ENCODE results near the gene AFF1. TPM values are rescaled to one million over a fixed set of nuclear protein-coding genes. Genes with fewer than 3 reads are reported as not detected.

The AFF1 gene
- total and polyA plus RNA-seq, 2 experiments from 2014 or later, result 9.4 to 13.8 TPM

DNA sequence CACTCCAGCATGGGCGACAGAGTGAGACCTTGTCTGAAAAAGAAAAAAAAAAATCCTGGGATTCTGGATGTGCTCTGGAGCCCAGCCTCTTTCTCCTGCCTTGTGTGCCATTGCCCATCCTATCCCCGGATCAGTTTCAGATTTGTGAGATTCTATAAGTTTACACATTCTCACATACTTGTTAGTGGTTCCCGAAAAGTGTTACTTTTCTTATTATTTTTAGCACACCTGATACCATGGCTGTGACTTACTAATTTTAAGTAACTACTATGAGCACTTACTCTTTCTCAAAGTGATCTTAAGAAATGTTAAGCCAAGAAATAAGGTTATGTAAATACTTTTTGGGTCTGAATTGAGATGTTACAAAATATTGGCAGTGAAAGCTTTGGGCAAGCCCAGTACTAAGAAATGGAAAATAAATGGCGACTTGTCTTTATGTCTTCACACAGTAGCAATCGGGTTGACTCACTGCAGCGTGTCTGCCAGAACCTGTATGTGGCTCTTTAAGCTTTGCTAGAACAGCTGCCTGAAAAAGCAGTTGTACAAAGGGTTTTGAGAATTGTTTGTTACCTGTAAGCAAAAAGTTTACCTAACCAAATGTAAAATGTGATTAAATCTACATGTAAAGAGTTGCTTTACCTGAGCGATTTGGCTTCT lies 166.9 kb downstream of the AFF1 start:
- WGBS, 2 experiments (ENCODE audit: low coverage in 1 of 2, low lambda C conversion rate in 2 of 2, missing lambda C conversion rate in 2 of 2), result 84 to 85% methylated on average over 7 of the region's 7 CpGs
- H3K4me1 ChIP-seq (ENCODE audit: insufficient read depth), result peaks cover 17% of the 10 kb centered on the region
- no peaks in the 10 kb centered on the region for H3K9me2 ChIP-seq (ENCODE audit: insufficient read depth)
- no peaks in the 10 kb centered on the region for H4K20me1 ChIP-seq (ENCODE audit: insufficient read depth)
- no peak for TF ChIP-seq EZH2phosphoT487 (IDR thresholded peaks at IDR 0.05; ENCODE audit: insufficient read depth, low read depth)
- no peak for DNase-seq
- H3K27ac ChIP-seq, result no peak overlapping the region
- H3K36me3 ChIP-seq (ENCODE audit: low read depth), result peaks cover 4% of the 10 kb centered on the region; the same call in 1 of the 2 replicates
- no peak overlapping the region for H2AFZ ChIP-seq
- peaks cover 3% of the 10 kb centered on the region; the same call in 1 of the 2 replicates for H3K79me2 ChIP-seq (ENCODE audit: insufficient read depth)
- H3K4me2 ChIP-seq (ENCODE audit: unreplicated experiment), result no peak overlapping the region
- H3K9ac ChIP-seq, result no peak overlapping the region
- no peaks in the 10 kb centered on the region for H3K9me3 ChIP-seq (ENCODE audit: low read depth)
- peaks cover 17% of the 10 kb centered on the region for H3F3A ChIP-seq (ENCODE audit: insufficient read depth)
- H3K27me3 ChIP-seq (replicated peaks; ENCODE audit: insufficient read depth), result no peaks in the 10 kb centered on the region
- in situ Hi-C loops (cut with MboI), result no loop called here
- no peak overlapping the region for H3K4me3 ChIP-seq

DNA sequence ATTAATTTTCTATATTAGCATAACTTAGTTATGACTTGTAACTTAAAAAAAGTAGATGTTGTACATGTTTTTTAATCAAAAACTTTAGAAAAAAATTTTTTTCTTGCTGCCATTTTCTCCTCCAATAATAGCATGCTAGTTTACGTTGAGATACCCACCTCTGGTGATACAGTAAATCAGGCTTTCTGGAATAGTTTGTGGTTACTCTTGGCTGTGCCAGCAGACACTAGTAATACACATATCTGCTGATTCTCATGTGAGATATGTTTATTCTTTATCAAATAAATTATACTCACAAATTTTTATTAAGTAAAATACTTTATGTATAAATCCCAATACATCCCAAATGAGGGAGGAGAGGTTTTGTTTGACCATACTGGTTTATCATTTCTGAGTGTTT lies 168.3 kb downstream of the AFF1 start:
- H3K4me1 ChIP-seq (ENCODE audit: insufficient read depth), result peaks cover 27% of the 10 kb centered on the region
- H3F3A ChIP-seq (ENCODE audit: insufficient read depth), result peaks cover 27% of the 10 kb centered on the region
- DNase-seq, result no peak
- no peaks in the 10 kb centered on the region for H3K9me2 ChIP-seq (ENCODE audit: insufficient read depth)
- H3K36me3 ChIP-seq (ENCODE audit: low read depth), result peaks cover 4% of the 10 kb centered on the region; the same call in 1 of the 2 replicates
- H3K4me3 ChIP-seq, result peak overlapping the region; percentile 36; the same call in 1 of the 2 replicates
- H3K27ac ChIP-seq, result peak overlapping the region; percentile 80
- H3K9ac ChIP-seq, result peak overlapping the region; percentile 62
- 95 to 96% methylated on average over 1 of the region's 1 CpG for WGBS, 2 experiments (ENCODE audit: low coverage in 1 of 2, low lambda C conversion rate in 2 of 2, missing lambda C conversion rate in 2 of 2)
- no peak overlapping the region for H2AFZ ChIP-seq
- H3K9me3 ChIP-seq (ENCODE audit: low read depth), result no peaks in the 10 kb centered on the region
- peaks cover 3% of the 10 kb centered on the region; the same call in 1 of the 2 replicates for H3K79me2 ChIP-seq (ENCODE audit: insufficient read depth)
- no peaks in the 10 kb centered on the region for H4K20me1 ChIP-seq (ENCODE audit: insufficient read depth)
- in situ Hi-C loops (cut with MboI), result no loop called here
- peak overlapping the region; percentile 72 for H3K4me2 ChIP-seq (ENCODE audit: unreplicated experiment)
- no peaks in the 10 kb centered on the region for H3K27me3 ChIP-seq (replicated peaks; ENCODE audit: insufficient read depth)
- no peak for TF ChIP-seq EZH2 (IDR thresholded peaks at IDR 0.05; ENCODE audit: insufficient read depth, poor library complexity, severe bottlenecking)
- TF ChIP-seq EZH2phosphoT487 (IDR thresholded peaks at IDR 0.05; ENCODE audit: insufficient read depth, low read depth), result no peak

DNA sequence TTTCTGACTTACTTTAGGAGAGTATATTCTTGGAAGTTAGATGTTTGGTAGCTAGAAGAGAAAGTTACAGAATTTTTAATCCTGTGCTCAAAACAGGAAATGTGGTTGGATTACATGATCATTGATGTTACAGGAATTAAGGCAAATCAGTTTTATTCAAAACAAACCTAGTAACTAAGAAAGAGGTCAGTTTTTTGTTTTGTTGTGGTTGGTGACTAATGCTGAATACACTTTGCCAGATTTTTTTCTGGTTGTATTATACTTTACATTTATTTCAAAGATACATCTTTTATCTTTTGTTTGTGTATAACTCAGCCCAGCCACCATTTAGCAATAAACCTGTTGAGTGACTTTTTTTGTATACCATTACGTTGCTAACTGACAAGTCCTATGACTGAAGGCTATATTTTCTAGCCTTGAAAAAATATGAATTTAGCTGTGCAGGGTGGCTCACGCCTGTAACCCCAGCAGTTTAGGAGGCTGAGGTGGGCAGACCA lies 168.9 kb downstream of the AFF1 start:
- TF ChIP-seq EZH2phosphoT487 (IDR thresholded peaks at IDR 0.05; ENCODE audit: insufficient read depth, low read depth) (peak; percentile 96), EZH2 (IDR thresholded peaks at IDR 0.05; ENCODE audit: insufficient read depth, poor library complexity, severe bottlenecking) (no peak)
- Histone ChIP-seq H3K27ac (peak overlapping the region; percentile 80), H3K9ac (peak overlapping the region; percentile 62), H3K9me3 (ENCODE audit: low read depth) (no peaks in the 10 kb centered on the region), H4K20me1 (ENCODE audit: insufficient read depth) (no peaks in the 10 kb centered on the region), H3F3A (ENCODE audit: insufficient read depth) (peaks cover 33% of the 10 kb centered on the region), H3K4me1 (ENCODE audit: insufficient read depth) (peaks cover 33% of the 10 kb centered on the region), H3K9me2 (ENCODE audit: insufficient read depth) (no peaks in the 10 kb centered on the region), H3K27me3 (replicated peaks; ENCODE audit: insufficient read depth) (no peaks in the 10 kb centered on the region), H3K4me3 (peak overlapping the region; percentile 36), H3K36me3 (ENCODE audit: low read depth) (peaks cover 4% of the 10 kb centered on the region; the same call in 1 of the 2 replicates), H3K79me2 (ENCODE audit: insufficient read depth) (no peaks in the 10 kb centered on the region; the same call in 1 of the 2 replicates), H2AFZ (no peak overlapping the region), H3K4me2 (ENCODE audit: unreplicated experiment) (peak overlapping the region; percentile 72)
- in situ Hi-C loops (cut with MboI), result no loop called here
- DNase-seq, result peak; percentile 86
- 50 to 53% methylated on average over 2 of the region's 2 CpGs for WGBS, 2 experiments (ENCODE audit: low coverage in 1 of 2, low lambda C conversion rate in 2 of 2, missing lambda C conversion rate in 2 of 2)

DNA sequence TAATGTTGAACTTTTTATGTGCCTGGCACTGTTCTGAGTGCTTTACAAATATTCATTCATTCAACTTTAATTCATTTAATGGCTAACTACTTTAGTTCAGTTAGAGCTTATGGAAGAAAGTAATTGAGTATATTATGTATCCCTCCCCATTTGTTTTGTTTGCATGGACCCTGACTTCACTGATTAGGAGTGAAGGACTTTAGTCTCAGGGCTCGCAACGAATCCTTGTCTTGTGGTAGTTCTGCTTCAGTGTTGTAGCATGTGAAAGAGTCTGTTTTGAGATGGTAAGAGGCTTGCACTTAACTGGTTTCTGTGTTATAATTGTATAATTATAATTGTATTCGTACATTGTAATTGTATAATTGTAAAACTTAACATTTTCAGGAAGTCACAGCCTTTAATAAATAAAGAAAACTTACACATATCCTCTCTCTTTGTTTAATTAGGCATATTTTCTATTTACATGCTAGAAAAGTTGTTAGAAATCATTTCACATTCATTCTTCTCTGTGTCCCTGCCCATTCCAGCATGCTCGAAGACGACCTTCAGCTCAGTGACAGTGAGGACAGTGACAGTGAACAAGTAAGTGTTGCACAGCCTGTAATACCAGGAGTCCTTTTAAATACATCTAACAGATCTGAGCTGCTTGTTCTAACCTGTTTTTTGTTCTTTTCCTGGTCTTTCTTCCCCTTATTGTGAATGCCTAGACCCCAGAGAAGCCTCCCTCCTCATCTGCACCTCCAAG lies 170.5 kb downstream of the AFF1 start:
- WGBS, 2 experiments (ENCODE audit: low coverage in 1 of 2, low lambda C conversion rate in 2 of 2, missing lambda C conversion rate in 2 of 2), result 95 to 97% methylated on average over 5 of the region's 5 CpGs
- Histone ChIP-seq H3K9me3 (ENCODE audit: low read depth) (no peaks in the 10 kb centered on the region), H3K9me2 (ENCODE audit: insufficient read depth) (no peaks in the 10 kb centered on the region), H3K4me3 (no peak overlapping the region), H3K36me3 (ENCODE audit: low read depth) (peaks cover 4% of the 10 kb centered on the region; the same call in 1 of the 2 replicates), H3K79me2 (ENCODE audit: insufficient read depth) (no peaks in the 10 kb centered on the region; the same call in 1 of the 2 replicates), H4K20me1 (ENCODE audit: insufficient read depth) (no peaks in the 10 kb centered on the region), H3K4me2 (ENCODE audit: unreplicated experiment) (no peak overlapping the region), H3K4me1 (ENCODE audit: insufficient read depth) (peaks cover 39% of the 10 kb centered on the region), H3K27me3 (replicated peaks; ENCODE audit: insufficient read depth) (no peaks in the 10 kb centered on the region), H3K27ac (no peak overlapping the region), H3K9ac (no peak overlapping the region), H3F3A (ENCODE audit: insufficient read depth) (peaks cover 48% of the 10 kb centered on the region), H2AFZ (no peak overlapping the region)
- in situ Hi-C loops (cut with MboI), result no loop called here
- TF ChIP-seq EZH2 (IDR thresholded peaks at IDR 0.05; ENCODE audit: insufficient read depth, poor library complexity, severe bottlenecking) (no peak), EZH2phosphoT487 (IDR thresholded peaks at IDR 0.05; ENCODE audit: insufficient read depth, low read depth) (no peak)
- DNase-seq, result no peak

Measured in GM23248 (cell line).